Endothelial cell (in vitro differentiated cells): ENCODE data around the gene RFX8. TPM values are rescaled to one million over a fixed set of nuclear protein-coding genes. Genes with fewer than 3 reads are reported as not detected.

Source experiments
- DNase-seq: peaks from one replicate; pipeline ENCODE4 v3.0.0; 2021; ENCODE audit warnings: low spot score
- H3K27ac Mint-ChIP-seq: one replicate; pipeline ENCODE4 v1.8.0; 2021; ENCODE audit warnings: mixed read lengths, inconsistent platforms; ENCODE audit not compliant: unreplicated experiment
- H3K27me3 Mint-ChIP-seq: one replicate; pipeline ENCODE4 v1.8.0; 2021; ENCODE audit warnings: mild to moderate bottlenecking, moderate library complexity, mixed read lengths, inconsistent platforms; ENCODE audit not compliant: unreplicated experiment
- H3K36me3 Mint-ChIP-seq: one replicate; pipeline ENCODE4 v1.8.0; 2021; ENCODE audit warnings: mild to moderate bottlenecking, low read depth, mixed read lengths, inconsistent platforms; ENCODE audit not compliant: unreplicated experiment
- H3K4me1 Mint-ChIP-seq: one replicate; pipeline ENCODE4 v1.8.0; 2021; ENCODE audit warnings: mild to moderate bottlenecking, mixed read lengths, inconsistent platforms; ENCODE audit not compliant: unreplicated experiment
- H3K4me3 Mint-ChIP-seq: one replicate; pipeline ENCODE4 v1.8.0; 2021; ENCODE audit warnings: mild to moderate bottlenecking, mixed read lengths, inconsistent platforms; ENCODE audit not compliant: unreplicated experiment
- H3K9me3 Mint-ChIP-seq: one replicate; pipeline ENCODE4 v1.8.0; 2021; ENCODE audit warnings: mixed read lengths, inconsistent platforms; ENCODE audit not compliant: unreplicated experiment
- CTCF ChIP-seq: fragments of 200-600 bp; sonication (generic); IDR thresholded peaks from one replicate; pipeline ENCODE4 v1.5.0; 2021; ENCODE audit warnings: antibody characterized with exemption; ENCODE audit not compliant: unreplicated experiment
- total RNA-seq: library from RNA; stranded (reverse); fragmentation: NEBNext Ultra II Directional; extraction: Animal tissue kit (Norgen Biotek cat#: 25700); gene quantifications from one replicate; pipeline ENCODE4 v1.2.1, GENCODE V29; 2021; ENCODE audit not compliant: unreplicated experiment

RFX8 gene
- total RNA-seq, 1 donor from 2014 or later: 5.0 TPM

GRCh38 chr2:101380376-101380775, 94.5 kb downstream of the RFX8 start:
- H3K9me3 Mint-ChIP-seq: no peaks in the 10 kb centered on the region
- H3K27me3 Mint-ChIP-seq: peaks cover 1% of the 10 kb centered on the region

DNA sequence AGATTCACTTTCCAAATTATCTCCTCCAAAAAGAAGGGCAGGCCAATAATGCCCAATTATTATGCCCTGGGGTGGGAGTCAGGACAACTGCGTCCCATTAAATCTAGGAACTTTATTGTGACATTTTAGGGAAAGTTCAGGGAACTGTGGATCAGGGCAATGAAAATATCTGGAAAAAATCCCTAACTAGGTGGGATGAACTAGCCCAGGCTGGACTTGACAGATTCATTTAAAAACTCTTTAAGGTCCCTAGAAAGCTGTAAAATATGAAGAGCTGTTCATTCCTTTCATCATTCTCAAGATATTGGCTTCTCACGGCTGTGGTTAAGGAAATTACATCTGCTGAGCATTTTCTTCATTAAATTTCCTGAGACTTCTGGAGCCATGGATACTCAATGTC, 95.8 kb downstream of the RFX8 start:
- no peak for DNase-seq
- Mint-ChIP-seq H3K27ac (no peak overlapping the region), H3K9me3 (no peaks in the 10 kb centered on the region), H3K36me3 (peaks cover 4% of the 10 kb centered on the region), H3K4me3 (no peak overlapping the region), H3K27me3 (peaks cover 1% of the 10 kb centered on the region), H3K4me1 (peaks cover 65% of the 10 kb centered on the region)
- no peak for TF ChIP-seq CTCF

More at GRCh38 chr2:101380376-101380775, 94.5 kb downstream of the RFX8 start:
- peaks cover 64% of the 10 kb centered on the region for H3K4me1 Mint-ChIP-seq
- no peak for TF ChIP-seq CTCF
- H3K4me3 Mint-ChIP-seq: no peak overlapping the region
- no peak overlapping the region for H3K27ac Mint-ChIP-seq
- no peak for DNase-seq
- H3K36me3 Mint-ChIP-seq: peaks cover 5% of the 10 kb centered on the region

- Mint-ChIP-seq H3K4me3 (no peak overlapping the region), H3K27me3 (peaks cover 2% of the 10 kb centered on the region), H3K27ac (no peak overlapping the region), H3K4me1 (peaks cover 48% of the 10 kb centered on the region), H3K36me3 (peaks cover 6% of the 10 kb centered on the region), H3K9me3 (no peaks in the 10 kb centered on the region)
- TF ChIP-seq CTCF: no peak
- no peak for DNase-seq
These were observed 99.3 kb downstream of the RFX8 start for GRCh38 chr2:101375653-101376052.

GRCh38 chr2:101374821-101375561, 99.9 kb downstream of the RFX8 start:
- Mint-ChIP-seq H3K4me3 (no peak overlapping the region), H3K9me3 (no peaks in the 10 kb centered on the region), H3K27ac (peak overlapping the region; percentile 22), H3K36me3 (peaks cover 6% of the 10 kb centered on the region), H3K4me1 (peaks cover 42% of the 10 kb centered on the region), H3K27me3 (peaks cover 2% of the 10 kb centered on the region)
- DNase-seq: no peak
- no peak for TF ChIP-seq CTCF

- H3K4me1 Mint-ChIP-seq: peaks cover 36% of the 10 kb centered on the region
- no peak overlapping the region for H3K27ac Mint-ChIP-seq
- H3K36me3 Mint-ChIP-seq: peaks cover 6% of the 10 kb centered on the region
- H3K9me3 Mint-ChIP-seq: no peaks in the 10 kb centered on the region
- DNase-seq: no peak
- no peak overlapping the region for H3K4me3 Mint-ChIP-seq
- no peak for TF ChIP-seq CTCF
- H3K27me3 Mint-ChIP-seq: peaks cover 2% of the 10 kb centered on the region
These were observed 102.1 kb downstream of the RFX8 start for GRCh38 chr2:101372792-101373191.
